ENCODE measurements around the gene VSX2. TPM values are rescaled to one million over a fixed set of nuclear protein-coding genes. Genes with fewer than 3 reads are reported as not detected.
A peak's percentile ranks its signal among the peaks of the same experiment; 100 is the strongest.

VSX2 gene
- total RNA-seq, 1 experiment from 2014 or later: not detected

DNA sequence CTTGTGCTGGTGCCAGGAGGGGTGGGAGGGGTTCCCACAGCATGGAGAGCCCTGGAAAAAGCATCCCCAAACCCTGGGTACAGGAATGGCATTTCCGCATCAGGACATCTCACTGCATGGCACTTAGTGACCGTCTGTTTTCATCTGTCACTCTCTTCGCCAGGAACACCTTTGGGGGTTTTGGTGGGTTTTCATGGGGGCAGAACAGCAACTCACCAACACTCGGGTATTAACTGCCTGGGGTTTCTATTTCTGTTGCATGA lies 3.5 kb downstream of the VSX2 start:
- ATAC-seq (no peak), DNase-seq (no peak)
- intact Hi-C loops (cut with micrococcal nuclease): no loop called here
- no peak overlapping the region for H3K9ac ChIP-seq (ENCODE audit: low read length)
- H4K20me1 ChIP-seq (ENCODE audit: low read length): no peaks in the 10 kb centered on the region
- H3K9me3 ChIP-seq (ENCODE audit: low read length): no peaks in the 10 kb centered on the region
- POLR2A ChIA-PET (ENCODE audit: unreplicated experiment): no interaction called here
- no peak overlapping the region for H3K4me3 ChIP-seq (ENCODE audit: low read length)
- TF ChIP-seq EZH2phosphoT487 (IDR thresholded peaks at IDR 0.05; ENCODE audit: borderline replicate concordance, low read length) (no peak), EZH2 (IDR thresholded peaks at IDR 0.05; ENCODE audit: low read length, unreplicated experiment) (no peak)
- TF ChIP-seq, protein P1, sequence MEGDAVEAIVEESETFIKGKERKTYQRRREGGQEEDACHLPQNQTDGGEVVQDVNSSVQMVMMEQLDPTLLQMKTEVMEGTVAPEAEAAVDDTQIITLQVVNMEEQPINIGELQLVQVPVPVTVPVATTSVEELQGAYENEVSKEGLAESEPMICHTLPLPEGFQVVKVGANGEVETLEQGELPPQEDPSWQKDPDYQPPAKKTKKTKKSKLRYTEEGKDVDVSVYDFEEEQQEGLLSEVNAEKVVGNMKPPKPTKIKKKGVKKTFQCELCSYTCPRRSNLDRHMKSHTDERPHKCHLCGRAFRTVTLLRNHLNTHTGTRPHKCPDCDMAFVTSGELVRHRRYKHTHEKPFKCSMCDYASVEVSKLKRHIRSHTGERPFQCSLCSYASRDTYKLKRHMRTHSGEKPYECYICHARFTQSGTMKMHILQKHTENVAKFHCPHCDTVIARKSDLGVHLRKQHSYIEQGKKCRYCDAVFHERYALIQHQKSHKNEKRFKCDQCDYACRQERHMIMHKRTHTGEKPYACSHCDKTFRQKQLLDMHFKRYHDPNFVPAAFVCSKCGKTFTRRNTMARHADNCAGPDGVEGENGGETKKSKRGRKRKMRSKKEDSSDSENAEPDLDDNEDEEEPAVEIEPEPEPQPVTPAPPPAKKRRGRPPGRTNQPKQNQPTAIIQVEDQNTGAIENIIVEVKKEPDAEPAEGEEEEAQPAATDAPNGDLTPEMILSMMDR (conservative IDR thresholded peaks at IDR 0.05; ENCODE audit: low read depth, low read length): no peak
- H3K27me3 ChIP-seq (ENCODE audit: low read length): peaks cover 44% of the 10 kb centered on the region
- CTCF ChIA-PET: no interaction called here
- no peaks in the 10 kb centered on the region for H3K9me2 ChIP-seq (replicated peaks; ENCODE audit: low read length)
- no peak overlapping the region for H2AFZ ChIP-seq (ENCODE audit: low read length)
- no peak overlapping the region for H3K4me2 ChIP-seq (ENCODE audit: low read length)
- no peaks in the 10 kb centered on the region for H3K36me3 ChIP-seq (ENCODE audit: low read depth, low read length)
- no peaks in the 10 kb centered on the region for H3K4me1 ChIP-seq (ENCODE audit: insufficient read depth, low read length)
- no peak overlapping the region for H3K27ac ChIP-seq (ENCODE audit: low read length)
- BruUV-seq (replicated peaks): no TSS peak
- H3F3A ChIP-seq (ENCODE audit: low read length, unreplicated experiment): no peaks in the 10 kb centered on the region
- no peaks in the 10 kb centered on the region for H3K79me2 ChIP-seq (ENCODE audit: low read length)

DNA sequence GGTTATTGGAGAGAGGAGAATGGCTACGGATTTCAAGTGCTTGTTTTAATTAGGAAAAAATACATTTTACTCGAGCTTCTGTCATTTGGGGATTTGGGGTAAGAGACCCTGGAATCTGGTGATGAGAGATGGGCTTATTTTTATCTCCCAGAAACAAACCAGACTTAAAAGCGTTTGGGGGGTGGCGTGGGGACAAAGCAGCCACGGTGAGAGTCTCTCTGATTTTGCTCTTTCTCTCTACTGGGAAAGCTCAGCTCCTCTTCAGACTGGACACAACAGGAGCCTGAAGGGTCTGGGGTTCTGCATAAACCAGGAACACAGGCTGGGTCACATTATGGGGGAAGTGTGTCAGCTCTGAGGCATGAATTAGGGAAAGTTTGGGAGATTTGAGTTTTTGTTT lies 3.8 kb downstream of the VSX2 start:
- Histone ChIP-seq H3K79me2 (ENCODE audit: low read length) (no peaks in the 10 kb centered on the region), H3K36me3 (ENCODE audit: low read depth, low read length) (no peaks in the 10 kb centered on the region), H3K4me1 (ENCODE audit: insufficient read depth, low read length) (no peaks in the 10 kb centered on the region), H3K9me3 (ENCODE audit: low read length) (no peaks in the 10 kb centered on the region), H4K20me1 (ENCODE audit: low read length) (no peaks in the 10 kb centered on the region), H2AFZ (ENCODE audit: low read length) (no peak overlapping the region), H3K9ac (ENCODE audit: low read length) (no peak overlapping the region), H3K4me3 (ENCODE audit: low read length) (no peak overlapping the region), H3K4me2 (ENCODE audit: low read length) (no peak overlapping the region), H3F3A (ENCODE audit: low read length, unreplicated experiment) (no peaks in the 10 kb centered on the region), H3K27me3 (ENCODE audit: low read length) (peaks cover 44% of the 10 kb centered on the region), H3K9me2 (replicated peaks; ENCODE audit: low read length) (no peaks in the 10 kb centered on the region), H3K27ac (ENCODE audit: low read length) (no peak overlapping the region)
- ChIA-PET CTCF (no interaction called here), POLR2A (ENCODE audit: unreplicated experiment) (no interaction called here)
- intact Hi-C loops (cut with micrococcal nuclease): no loop called here
- no peak for DNase-seq
- no TSS peak for BruUV-seq (replicated peaks)
- ATAC-seq: no peak
- TF ChIP-seq, protein P1 (conservative IDR thresholded peaks at IDR 0.05; ENCODE audit: low read depth, low read length): no peak
- no peak for TF ChIP-seq EZH2 (IDR thresholded peaks at IDR 0.05; ENCODE audit: low read length, unreplicated experiment)
- TF ChIP-seq EZH2phosphoT487 (IDR thresholded peaks at IDR 0.05; ENCODE audit: borderline replicate concordance, low read length): no peak

DNA sequence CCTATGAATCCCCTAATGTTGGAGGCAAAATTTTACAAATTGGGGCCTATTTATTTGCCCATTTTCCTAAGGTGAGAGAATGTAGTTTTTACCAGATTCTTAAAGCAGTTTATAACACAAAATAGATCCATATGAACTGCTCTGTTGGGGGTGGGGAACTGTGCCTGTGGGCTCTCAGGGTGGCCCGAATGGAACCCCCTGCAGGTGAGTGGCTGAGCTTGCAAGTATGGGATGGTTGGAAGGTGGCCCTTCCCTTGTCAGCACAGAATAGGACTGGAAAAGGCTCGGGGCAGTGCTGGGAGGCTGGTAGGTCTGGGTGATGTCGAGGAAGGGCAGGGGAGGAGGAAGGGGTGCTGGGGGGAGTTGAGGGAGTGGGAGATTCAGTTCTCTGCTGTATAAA lies 4.9 kb downstream of the VSX2 start:
- no peak overlapping the region for H3K9ac ChIP-seq (ENCODE audit: low read length)
- POLR2A ChIA-PET (ENCODE audit: unreplicated experiment): no interaction called here
- H3F3A ChIP-seq (ENCODE audit: low read length, unreplicated experiment): no peaks in the 10 kb centered on the region
- no peak for DNase-seq
- no peaks in the 10 kb centered on the region for H3K79me2 ChIP-seq (ENCODE audit: low read length)
- H3K9me3 ChIP-seq (ENCODE audit: low read length): no peaks in the 10 kb centered on the region
- no peaks in the 10 kb centered on the region for H3K4me1 ChIP-seq (ENCODE audit: insufficient read depth, low read length)
- intact Hi-C loops (cut with micrococcal nuclease): no loop called here
- CTCF ChIA-PET: no interaction called here
- TF ChIP-seq EZH2phosphoT487 (IDR thresholded peaks at IDR 0.05; ENCODE audit: borderline replicate concordance, low read length) (no peak), EZH2 (IDR thresholded peaks at IDR 0.05; ENCODE audit: low read length, unreplicated experiment) (no peak)
- TF ChIP-seq, protein P1 (conservative IDR thresholded peaks at IDR 0.05; ENCODE audit: low read depth, low read length): peak; percentile 41; the same call in 1 of the 2 replicates
- no peak overlapping the region for H3K4me3 ChIP-seq (ENCODE audit: low read length)
- 0 out of 2 replicates have a peak, but pooled peaks have one; percentile 50 for ATAC-seq
- peaks cover 44% of the 10 kb centered on the region for H3K27me3 ChIP-seq (ENCODE audit: low read length)
- BruUV-seq (replicated peaks): no TSS peak
- no peaks in the 10 kb centered on the region for H3K36me3 ChIP-seq (ENCODE audit: low read depth, low read length)
- H4K20me1 ChIP-seq (ENCODE audit: low read length): no peaks in the 10 kb centered on the region
- H3K9me2 ChIP-seq (replicated peaks; ENCODE audit: low read length): no peaks in the 10 kb centered on the region
- H3K27ac ChIP-seq (ENCODE audit: low read length): no peak overlapping the region
- no peak overlapping the region for H2AFZ ChIP-seq (ENCODE audit: low read length)
- H3K4me2 ChIP-seq (ENCODE audit: low read length): no peak overlapping the region

Data from PC-3 (cell line).